Neuronal stem cell (in vitro differentiated cells): Measurements from ENCODE around the gene ATAD5.

Experiments used
- DNase-seq: peaks from one replicate; pipeline ENCODE4 v3.0.0-alpha.2; 2013; ENCODE audit warnings: low spot score
- H2AFZ ChIP-seq: one replicate; pipeline ENCODE4 v1.6.1; 2013; ENCODE audit warnings: mild to moderate bottlenecking, low read length, inconsistent platforms
- H2AK5ac ChIP-seq: 2 replicates; pipeline ENCODE4 v1.6.1; 2013; ENCODE audit warnings: low read depth, mild to moderate bottlenecking, inconsistent platforms, low read length, moderate library complexity, mixed read lengths
- H2BK120ac ChIP-seq: 2 replicates; pipeline ENCODE4 v1.6.1; 2013; ENCODE audit warnings: low read depth, mild to moderate bottlenecking, inconsistent platforms, low read length, moderate library complexity, mixed read lengths
- H2BK12ac ChIP-seq: one replicate; pipeline ENCODE4 v1.6.1; 2013; ENCODE audit warnings: low read length, inconsistent platforms
- H2BK15ac ChIP-seq: 2 replicates; pipeline ENCODE4 v1.6.1; 2013; ENCODE audit warnings: mild to moderate bottlenecking, low read length, inconsistent platforms, mixed read lengths
- H2BK5ac ChIP-seq: one replicate; pipeline ENCODE4 v1.6.1; 2013; ENCODE audit warnings: inconsistent platforms, mild to moderate bottlenecking, low read length, moderate library complexity
- H3K14ac ChIP-seq: one replicate; pipeline ENCODE4 v1.6.1; 2013; ENCODE audit warnings: low read length, inconsistent platforms
- H3K18ac ChIP-seq: 2 replicates; pipeline ENCODE4 v1.6.1; 2013; ENCODE audit warnings: low read length, inconsistent platforms
- H3K23ac ChIP-seq: 2 replicates; pipeline ENCODE4 v1.6.1; 2013; ENCODE audit warnings: low read depth, mild to moderate bottlenecking, mixed read lengths, low read length, inconsistent platforms; ENCODE audit not compliant: poor library complexity
- H3K27ac ChIP-seq: replicated peaks from 3 replicates; pipeline ENCODE4 v1.5.1; 2013; ENCODE audit warnings: low read length, inconsistent platforms
- H3K27me3 ChIP-seq, 3 experiments: 2 replicates each; pipeline ENCODE4 v1.6.1; 2013; ENCODE audit warnings: low read length in 3 of 3, mild to moderate bottlenecking in 2 of 3, inconsistent platforms in 1 of 3, low read depth in 1 of 3, mixed read lengths in 1 of 3, moderate library complexity in 1 of 3; ENCODE audit not compliant: control insufficient read depth in 3 of 3, insufficient read depth in 3 of 3
- H3K36me3 ChIP-seq, 2 donors: replicated peaks in 1 of 2; 2 replicates each; pipeline ENCODE4 v1.6.1; 2013; ENCODE audit warnings: low read length in 2 of 2; ENCODE audit not compliant: control insufficient read depth in 2 of 2, insufficient read depth in 2 of 2
- H3K4ac ChIP-seq: 2 replicates; pipeline ENCODE4 v1.6.1; 2013; ENCODE audit warnings: inconsistent platforms, mild to moderate bottlenecking, low read length, moderate library complexity
- H3K4me1 ChIP-seq, 2 donors: 1 replicate in 1 of 2; 2 replicates in 1 of 2; pipeline ENCODE4 v1.6.1; 2013; ENCODE audit warnings: low read length in 2 of 2, low read depth in 1 of 2; ENCODE audit not compliant: control insufficient read depth in 2 of 2, insufficient read depth in 1 of 2
- H3K4me2 ChIP-seq: one replicate; pipeline ENCODE4 v1.6.1; 2013; ENCODE audit warnings: mild to moderate bottlenecking, low read length, inconsistent platforms; ENCODE audit not compliant: insufficient read depth, poor library complexity, severe bottlenecking
- H3K4me3 ChIP-seq, 2 donors: 2 replicates each; pipeline ENCODE4 v1.5.1; 2013; ENCODE audit warnings: low read length in 2 of 2, mild to moderate bottlenecking in 2 of 2, inconsistent platforms in 1 of 2, moderate library complexity in 1 of 2
- H3K79me1 ChIP-seq: one replicate; pipeline ENCODE4 v1.6.1; 2013; ENCODE audit warnings: low read depth, mild to moderate bottlenecking, inconsistent platforms, low read length, moderate library complexity
- H3K9ac ChIP-seq: one replicate; pipeline ENCODE4 v1.6.1; 2013; ENCODE audit warnings: mild to moderate bottlenecking, low read depth, low read length, inconsistent platforms; ENCODE audit not compliant: poor library complexity
- H3K9me3 ChIP-seq, 2 donors: replicated peaks in 1 of 2; 2 replicates each; pipeline versions ENCODE3 to v1.6.1; 2013; ENCODE audit warnings: low read length in 2 of 2, mild to moderate bottlenecking in 2 of 2, inconsistent platforms in 1 of 2, low read depth in 1 of 2, mixed read lengths in 1 of 2, moderate library complexity in 1 of 2; ENCODE audit not compliant: control insufficient read depth in 2 of 2, insufficient read depth in 1 of 2
- H4K8ac ChIP-seq: one replicate; pipeline ENCODE4 v1.6.1; 2013; ENCODE audit warnings: low read depth, mild to moderate bottlenecking, inconsistent platforms, low read length, moderate library complexity
- H4K91ac ChIP-seq: one replicate; pipeline ENCODE4 v1.6.1; 2013; ENCODE audit warnings: low read length, low read depth, mild to moderate bottlenecking, inconsistent platforms; ENCODE audit not compliant: poor library complexity
- WGBS, 2 donors: extraction: QIAGEN DNeasy Blood & Tissue Kit; methylation state at CpG; one replicate each; pipeline ENCODE4 v1.1.7; 2013; ENCODE audit warnings: missing lambda C conversion rate in 2 of 2, mixed read lengths in 1 of 2; ENCODE audit not compliant: insufficient read length in 2 of 2, insufficient replicate concordance in 1 of 2; ENCODE audit errors: extremely low coverage in 2 of 2; 5-methylcytosine and 5-hydroxymethylcytosine counted together

Gene ATAD5

DNA sequence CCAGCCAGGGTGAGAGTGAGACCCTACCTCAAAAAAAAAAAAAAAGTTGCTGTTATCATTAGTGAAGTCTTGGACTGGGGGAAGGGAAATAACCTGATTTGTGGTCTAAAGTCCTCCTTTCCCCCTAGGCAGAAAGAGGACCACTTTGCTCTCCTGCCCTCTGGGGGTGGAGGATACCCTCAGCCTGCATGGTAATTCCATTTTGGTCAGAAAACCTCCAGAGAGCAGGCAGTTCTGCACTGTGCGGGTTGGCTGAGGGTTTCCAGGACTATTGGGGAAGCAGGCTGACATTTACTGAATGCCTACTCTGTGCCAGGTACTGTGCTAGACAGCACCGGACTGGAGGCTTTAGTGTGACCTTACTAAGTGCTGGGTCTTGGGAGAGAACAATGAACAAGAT is 92.6 kb downstream of the ATAD5 start:
- H2BK15ac ChIP-seq: no peak overlapping the region
- WGBS, 2 donors: no CpG with 5 or more reads among the region's 2 CpGs
- H2BK5ac ChIP-seq: no peak overlapping the region
- H2BK120ac ChIP-seq: no peak overlapping the region
- no peak overlapping the region for H3K9ac ChIP-seq
- no peak overlapping the region for H3K4me3 ChIP-seq
- H3K36me3 ChIP-seq: no peaks in the 10 kb centered on the region
- H3K18ac ChIP-seq: no peak overlapping the region
- no peak overlapping the region for H3K4ac ChIP-seq
- H3K27ac ChIP-seq: no peak overlapping the region
- H2BK12ac ChIP-seq: no peak overlapping the region
- H3K9me3 ChIP-seq: peaks cover 0 to 2% of the 10 kb centered on the region in 2 donors
- no peak overlapping the region for H3K4me2 ChIP-seq
- H4K8ac ChIP-seq: no peak overlapping the region
- no peak overlapping the region for H4K91ac ChIP-seq
- H2AK5ac ChIP-seq: no peak overlapping the region
- H3K4me1 ChIP-seq: peaks cover 5 to 6% of the 10 kb centered on the region in 2 donors
- no peak for DNase-seq
- H3K27me3 ChIP-seq: peaks cover 9 to 71% (median 32%) of the 10 kb centered on the region in 3 experiments
- H3K79me1 ChIP-seq: no peaks in the 10 kb centered on the region
- H2AFZ ChIP-seq: no peak overlapping the region
- H3K14ac ChIP-seq: no peak overlapping the region
- no peak overlapping the region for H3K23ac ChIP-seq

DNA sequence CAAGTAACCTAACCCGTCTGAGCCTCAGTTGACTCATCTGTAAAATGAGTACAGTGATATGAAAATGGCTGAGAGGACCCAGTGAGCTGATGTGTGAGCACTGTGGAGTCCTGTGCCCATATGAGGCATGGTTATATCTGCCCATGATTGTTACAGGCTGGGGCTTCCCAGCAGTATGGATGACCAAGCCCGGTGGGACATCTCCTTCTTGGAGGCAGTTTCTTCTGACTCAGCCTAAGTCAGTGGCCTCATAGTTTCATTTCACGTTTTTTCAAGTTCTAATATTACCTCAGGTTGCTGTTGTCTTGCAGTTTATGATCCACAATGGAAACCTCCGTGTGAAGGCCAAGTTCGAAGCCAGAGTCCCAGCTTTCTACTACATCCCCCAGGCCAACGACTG is 94.8 kb downstream of the ATAD5 start:
- Histone ChIP-seq H3K36me3 (no peaks in the 10 kb centered on the region), H3K4me1 (peaks cover 0 to 3% of the 10 kb centered on the region in 2 donors), H2BK15ac (no peak overlapping the region), H4K91ac (no peak overlapping the region), H3K18ac (no peak overlapping the region), H2BK5ac (no peak overlapping the region), H2AK5ac (no peak overlapping the region), H2AFZ (no peak overlapping the region), H3K14ac (no peak overlapping the region), H3K27ac (no peak overlapping the region), H3K23ac (no peak overlapping the region), H2BK120ac (no peak overlapping the region), H3K9me3 (peaks cover 0 to 2% of the 10 kb centered on the region in 2 donors), H4K8ac (no peak overlapping the region), H3K9ac (no peak overlapping the region), H2BK12ac (no peak overlapping the region), H3K27me3 (peaks cover 9 to 63% (median 25%) of the 10 kb centered on the region in 3 experiments), H3K4ac (no peak overlapping the region), H3K4me3 (no peak overlapping the region), H3K4me2 (no peak overlapping the region), H3K79me1 (no peaks in the 10 kb centered on the region)
- no CpG with 5 or more reads among the region's 6 CpGs for WGBS, 2 donors
- DNase-seq: no peak

DNA sequence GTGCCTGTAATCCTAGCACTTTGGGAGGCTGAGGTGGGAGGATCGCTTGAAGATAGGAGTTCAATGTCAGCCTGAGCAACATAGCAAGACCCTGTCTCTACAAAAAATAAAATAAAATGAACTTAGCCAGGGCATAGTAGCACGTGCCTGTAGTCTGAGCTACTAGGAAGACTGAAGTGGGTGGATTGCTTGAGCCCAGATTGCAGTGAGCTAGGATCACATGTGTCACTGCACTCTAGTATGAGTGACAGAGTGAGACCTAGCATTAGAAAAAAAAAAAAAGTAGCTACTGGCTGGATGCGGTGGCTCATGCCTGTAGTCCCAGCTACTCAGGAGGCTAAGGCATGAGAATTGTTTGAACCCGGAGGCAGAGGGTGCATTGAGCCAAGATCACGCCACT is 96.0 kb downstream of the ATAD5 start:
- Histone ChIP-seq H3K18ac (no peak overlapping the region), H2AK5ac (no peak overlapping the region), H3K79me1 (no peaks in the 10 kb centered on the region), H3K14ac (no peak overlapping the region), H3K9ac (no peak overlapping the region), H3K27ac (no peak overlapping the region), H3K4me3 (no peak overlapping the region), H4K8ac (no peak overlapping the region), H3K27me3 (peaks cover 3 to 50% (median 13%) of the 10 kb centered on the region in 3 experiments), H2BK5ac (no peak overlapping the region), H2AFZ (no peak overlapping the region), H2BK12ac (no peak overlapping the region), H3K4ac (no peak overlapping the region), H3K4me2 (no peak overlapping the region), H3K9me3 (peaks cover 0 to 2% of the 10 kb centered on the region in 2 donors), H2BK120ac (no peak overlapping the region), H3K23ac (no peak overlapping the region), H3K4me1 (peaks cover 0 to 1% of the 10 kb centered on the region in 2 donors), H2BK15ac (no peak overlapping the region), H3K36me3 (no peaks in the 10 kb centered on the region), H4K91ac (no peak overlapping the region)
- DNase-seq: no peak
- WGBS, 2 donors: no CpG with 5 or more reads among the region's 5 CpGs

DNA sequence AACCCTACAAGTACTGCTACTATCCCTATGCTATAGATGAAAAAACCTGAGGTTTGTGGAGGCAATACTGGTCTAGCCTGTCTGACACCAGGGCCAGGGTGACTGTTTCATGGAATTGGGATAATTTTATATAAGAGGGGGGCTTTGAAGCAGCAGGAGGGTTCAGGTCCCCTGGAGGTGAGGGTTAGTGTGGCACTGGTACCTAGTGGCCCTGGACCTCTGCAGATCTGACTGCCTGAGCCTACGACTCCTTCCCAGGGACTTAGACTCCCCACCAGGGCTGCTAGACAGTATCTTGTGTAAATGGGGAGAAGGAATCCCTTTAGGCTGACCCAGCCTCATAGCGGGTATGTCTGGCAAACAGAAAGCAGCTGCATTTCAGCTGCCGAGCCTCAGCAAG is 96.8 kb downstream of the ATAD5 start:
- Histone ChIP-seq H3K27me3 (peaks cover 0 to 42% (median 6%) of the 10 kb centered on the region in 3 experiments), H2AFZ (peak overlapping the region; percentile 54), H3K27ac (no peak overlapping the region), H3K4me1 (peaks cover 0 to 1% of the 10 kb centered on the region in 2 donors), H3K23ac (no peak overlapping the region), H2BK15ac (no peak overlapping the region), H3K4ac (no peak overlapping the region), H3K36me3 (no peaks in the 10 kb centered on the region), H2BK120ac (no peak overlapping the region), H4K91ac (no peak overlapping the region), H3K4me3 (no peak overlapping the region), H2AK5ac (no peak overlapping the region), H3K4me2 (no peak overlapping the region), H2BK5ac (no peak overlapping the region), H3K9me3 (no peaks in the 10 kb centered on the region), H2BK12ac (no peak overlapping the region), H3K14ac (no peak overlapping the region), H3K79me1 (no peaks in the 10 kb centered on the region), H4K8ac (no peak overlapping the region), H3K18ac (no peak overlapping the region), H3K9ac (no peak overlapping the region)
- DNase-seq: no peak
- WGBS, 2 donors: no CpG with 5 or more reads among the region's 3 CpGs
